OCI-LY7 (cell line): Measurements from ENCODE around the gene FCHSD2.

Source experiments
- EZH2phosphoT487 ChIP-seq: fragments of 200-600 bp; sonication (generic); IDR thresholded peaks from 2 replicates; pipeline ENCODE4 v1.6.1; 2018; ENCODE audit warnings: low read depth, borderline replicate concordance, mild to moderate bottlenecking, mixed run types, antibody characterized with exemption, low read length, moderate library complexity, mixed read lengths
- TF ChIP-seq, protein P1 (sequence below): fragments of 200-600 bp; sonication (generic); conservative IDR thresholded peaks from 2 replicates; pipeline ENCODE4 v1.5.1; 2014; ENCODE audit warnings: mild to moderate bottlenecking, antibody characterized with exemption, low read length, moderate library complexity, mixed read lengths

DNA sequence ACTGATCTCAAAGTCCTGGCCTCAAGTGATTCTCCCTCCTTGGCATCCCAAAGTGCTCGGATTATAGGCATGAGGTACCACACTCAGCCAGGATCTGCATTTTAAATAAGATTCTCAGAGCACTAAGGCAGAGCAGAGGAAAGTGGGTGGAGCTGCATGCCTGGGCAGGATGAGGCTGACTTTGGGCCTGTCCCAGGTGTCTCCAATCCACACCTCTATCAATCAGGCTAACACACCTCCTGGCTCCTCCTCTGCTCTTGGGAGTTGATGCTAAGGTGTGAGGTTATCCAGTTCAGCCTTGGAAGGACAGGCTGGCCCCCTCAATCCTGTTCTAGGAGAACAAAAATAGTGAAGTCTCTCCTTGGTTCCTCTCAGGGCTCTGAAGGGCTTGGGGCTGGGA lies 45.7 kb upstream of the FCHSD2 start:
- TF ChIP-seq, protein P1, sequence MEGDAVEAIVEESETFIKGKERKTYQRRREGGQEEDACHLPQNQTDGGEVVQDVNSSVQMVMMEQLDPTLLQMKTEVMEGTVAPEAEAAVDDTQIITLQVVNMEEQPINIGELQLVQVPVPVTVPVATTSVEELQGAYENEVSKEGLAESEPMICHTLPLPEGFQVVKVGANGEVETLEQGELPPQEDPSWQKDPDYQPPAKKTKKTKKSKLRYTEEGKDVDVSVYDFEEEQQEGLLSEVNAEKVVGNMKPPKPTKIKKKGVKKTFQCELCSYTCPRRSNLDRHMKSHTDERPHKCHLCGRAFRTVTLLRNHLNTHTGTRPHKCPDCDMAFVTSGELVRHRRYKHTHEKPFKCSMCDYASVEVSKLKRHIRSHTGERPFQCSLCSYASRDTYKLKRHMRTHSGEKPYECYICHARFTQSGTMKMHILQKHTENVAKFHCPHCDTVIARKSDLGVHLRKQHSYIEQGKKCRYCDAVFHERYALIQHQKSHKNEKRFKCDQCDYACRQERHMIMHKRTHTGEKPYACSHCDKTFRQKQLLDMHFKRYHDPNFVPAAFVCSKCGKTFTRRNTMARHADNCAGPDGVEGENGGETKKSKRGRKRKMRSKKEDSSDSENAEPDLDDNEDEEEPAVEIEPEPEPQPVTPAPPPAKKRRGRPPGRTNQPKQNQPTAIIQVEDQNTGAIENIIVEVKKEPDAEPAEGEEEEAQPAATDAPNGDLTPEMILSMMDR, result no peak
- TF ChIP-seq EZH2phosphoT487, result no peak
